Fibroblast of the aortic adventitia (primary cell): ENCODE measurements around the gene PLD1. TPM values are rescaled to one million over a fixed set of nuclear protein-coding genes. Genes with fewer than 3 reads are reported as not detected.

Experiments
- DNase-seq: peaks from one replicate; pipeline ENCODE4 v3.0.0-alpha.2; 2010; ENCODE audit warnings: low read depth
- H3K4me3 ChIP-seq: 2 replicates; pipeline ENCODE4 v1.5.1; 2011; ENCODE audit warnings: low read depth, mild to moderate bottlenecking, control low read depth, low read length, moderate library complexity
- total RNA-seq: library from RNA; depleted of rRNA; stranded (reverse); fragments of >200 nt; gene quantifications from 2 replicates; pipeline ENCODE4 v1.2.3, GENCODE V29; 2012; ENCODE audit warnings: low replicate concordance
- TF ChIP-seq, protein P1 (sequence below): IDR thresholded peaks from 2 replicates; pipeline ENCODE4 v1.5.1; 2011; ENCODE audit warnings: mild to moderate bottlenecking, low read length, control low read depth, inconsistent platforms; ENCODE audit not compliant: insufficient read depth

Gene PLD1
- total RNA-seq, 1 donor = 23.1 TPM

DNA sequence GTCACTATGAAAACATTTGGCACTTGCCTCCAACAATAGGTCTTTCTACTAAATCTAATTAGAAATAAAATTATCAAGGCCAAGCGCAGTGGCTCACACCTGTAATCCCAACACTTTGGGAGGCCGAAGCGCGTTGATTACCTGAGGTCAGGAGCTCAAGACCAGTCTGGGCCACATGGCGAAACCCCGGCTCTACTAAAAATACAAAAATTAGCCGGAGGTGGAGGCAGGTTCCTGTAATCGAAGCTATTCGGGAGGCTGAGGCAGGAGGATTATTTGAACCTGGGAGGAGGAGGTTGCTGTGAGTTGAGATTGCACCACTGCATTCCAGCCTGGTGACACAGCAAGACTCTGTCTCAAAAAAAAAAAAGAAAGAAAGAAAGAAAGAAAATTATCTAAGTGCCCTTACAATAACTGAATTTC, 1.6 kb upstream of the PLD1 start:
- H3K4me3 ChIP-seq = no peak overlapping the region
- TF ChIP-seq, protein P1, sequence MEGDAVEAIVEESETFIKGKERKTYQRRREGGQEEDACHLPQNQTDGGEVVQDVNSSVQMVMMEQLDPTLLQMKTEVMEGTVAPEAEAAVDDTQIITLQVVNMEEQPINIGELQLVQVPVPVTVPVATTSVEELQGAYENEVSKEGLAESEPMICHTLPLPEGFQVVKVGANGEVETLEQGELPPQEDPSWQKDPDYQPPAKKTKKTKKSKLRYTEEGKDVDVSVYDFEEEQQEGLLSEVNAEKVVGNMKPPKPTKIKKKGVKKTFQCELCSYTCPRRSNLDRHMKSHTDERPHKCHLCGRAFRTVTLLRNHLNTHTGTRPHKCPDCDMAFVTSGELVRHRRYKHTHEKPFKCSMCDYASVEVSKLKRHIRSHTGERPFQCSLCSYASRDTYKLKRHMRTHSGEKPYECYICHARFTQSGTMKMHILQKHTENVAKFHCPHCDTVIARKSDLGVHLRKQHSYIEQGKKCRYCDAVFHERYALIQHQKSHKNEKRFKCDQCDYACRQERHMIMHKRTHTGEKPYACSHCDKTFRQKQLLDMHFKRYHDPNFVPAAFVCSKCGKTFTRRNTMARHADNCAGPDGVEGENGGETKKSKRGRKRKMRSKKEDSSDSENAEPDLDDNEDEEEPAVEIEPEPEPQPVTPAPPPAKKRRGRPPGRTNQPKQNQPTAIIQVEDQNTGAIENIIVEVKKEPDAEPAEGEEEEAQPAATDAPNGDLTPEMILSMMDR = no peak
- DNase-seq = peak; percentile 91

DNA sequence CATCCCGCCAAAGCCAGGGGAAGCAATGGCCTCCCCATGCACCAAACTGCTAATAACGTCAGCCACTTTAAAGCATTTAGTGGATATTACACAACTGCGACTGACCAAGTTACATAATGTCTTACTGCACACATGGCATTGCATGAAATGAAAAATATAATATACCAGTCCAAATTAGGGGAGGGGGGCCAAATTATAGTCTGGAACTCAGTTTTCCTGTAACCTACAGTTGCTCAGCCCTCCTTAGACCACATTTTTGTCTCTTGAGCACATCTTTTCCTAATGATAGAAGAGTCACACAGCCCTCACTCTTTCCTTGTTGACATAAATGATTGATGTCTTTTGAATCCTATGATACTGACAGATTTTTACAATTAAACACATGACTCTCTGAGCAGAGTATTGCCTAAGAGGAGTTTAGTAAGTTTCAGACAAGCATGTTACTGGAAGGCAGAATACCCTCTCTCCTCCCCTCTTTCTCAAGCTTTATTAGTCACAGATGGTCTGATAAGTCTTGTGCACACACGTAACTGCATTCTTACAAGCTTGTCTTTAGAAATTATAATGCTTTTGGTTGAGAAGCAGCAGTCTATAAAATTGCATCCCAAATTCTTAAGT, 1.1 kb upstream of the PLD1 start:
- TF ChIP-seq, protein P1 = no peak
- H3K4me3 ChIP-seq = peak overlapping the region; percentile 73

DNA sequence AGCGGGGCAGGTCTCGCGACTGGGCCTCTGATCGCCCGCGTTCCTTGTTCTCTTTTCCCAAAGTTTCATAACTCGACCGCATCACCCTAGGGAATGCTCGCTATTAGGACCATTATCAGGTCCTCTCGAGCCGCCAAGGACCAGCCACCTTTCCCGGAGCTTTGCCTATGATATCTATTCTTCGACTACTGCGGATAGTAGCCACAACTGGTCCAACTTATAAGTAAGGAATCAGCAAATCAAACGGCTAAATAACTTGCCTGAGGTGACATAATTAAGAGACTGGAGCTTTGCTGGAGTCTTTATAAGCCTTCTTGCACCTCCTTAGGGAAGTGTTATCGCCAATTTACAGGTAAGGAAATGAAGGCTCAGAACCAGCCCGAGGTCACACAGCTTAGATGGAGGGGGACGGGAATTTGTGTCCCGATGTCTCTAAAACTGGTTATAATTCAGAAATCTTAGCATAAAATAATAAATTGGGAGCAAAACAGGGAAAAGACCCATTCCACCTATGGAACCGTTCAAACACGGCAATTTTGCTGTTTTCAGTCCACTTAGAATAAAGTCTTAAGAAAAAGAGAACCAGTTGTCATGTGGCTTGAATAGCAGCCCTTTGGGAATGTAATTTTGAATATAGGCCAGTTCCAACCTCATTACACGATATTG, 479 bp upstream of the PLD1 start:
- peak; percentile 85 for DNase-seq
- TF ChIP-seq, protein P1 = no peak
- peak overlapping the region; percentile 73 for H3K4me3 ChIP-seq

More for the DNA sequence above, 1.1 kb upstream of the PLD1 start:
- DNase-seq = peak; percentile 100

DNA sequence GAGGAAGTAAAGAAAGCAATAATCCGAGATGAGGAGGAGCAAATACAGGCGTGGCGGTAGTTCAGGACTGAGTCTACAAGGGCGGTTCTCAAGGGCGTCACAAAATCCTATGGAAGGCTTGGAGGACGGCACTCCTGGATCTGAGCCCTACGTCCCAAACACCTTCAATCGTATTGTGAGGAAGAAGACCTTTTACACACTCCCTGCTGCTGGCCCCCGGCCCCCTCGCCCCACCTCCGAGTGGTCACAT, 747 bp downstream of the PLD1 start:
- TF ChIP-seq, protein P1 = no peak
- peak; percentile 92 for DNase-seq
- H3K4me3 ChIP-seq = peak overlapping the region; percentile 73

DNA sequence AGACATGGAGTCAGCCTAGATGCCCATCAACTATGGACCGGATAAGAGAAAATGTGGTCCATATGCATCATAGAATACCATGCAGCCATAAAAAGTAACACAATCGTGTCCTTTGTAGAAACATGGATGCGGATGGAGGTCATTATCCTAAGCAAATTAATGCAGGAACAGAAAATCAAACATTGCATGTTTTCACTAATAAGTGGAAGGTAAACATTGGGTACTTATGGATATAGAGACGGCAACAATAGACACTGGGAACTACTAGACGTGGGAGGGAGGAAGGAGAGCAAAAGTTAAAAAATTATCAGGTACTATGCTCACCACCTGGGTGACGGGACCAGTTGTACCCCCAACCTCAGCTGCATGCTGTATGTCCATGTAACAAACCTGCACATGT, 2.5 kb downstream of the PLD1 start:
- TF ChIP-seq, protein P1 = no peak
- H3K4me3 ChIP-seq = no peak overlapping the region
- DNase-seq = no peak

DNA sequence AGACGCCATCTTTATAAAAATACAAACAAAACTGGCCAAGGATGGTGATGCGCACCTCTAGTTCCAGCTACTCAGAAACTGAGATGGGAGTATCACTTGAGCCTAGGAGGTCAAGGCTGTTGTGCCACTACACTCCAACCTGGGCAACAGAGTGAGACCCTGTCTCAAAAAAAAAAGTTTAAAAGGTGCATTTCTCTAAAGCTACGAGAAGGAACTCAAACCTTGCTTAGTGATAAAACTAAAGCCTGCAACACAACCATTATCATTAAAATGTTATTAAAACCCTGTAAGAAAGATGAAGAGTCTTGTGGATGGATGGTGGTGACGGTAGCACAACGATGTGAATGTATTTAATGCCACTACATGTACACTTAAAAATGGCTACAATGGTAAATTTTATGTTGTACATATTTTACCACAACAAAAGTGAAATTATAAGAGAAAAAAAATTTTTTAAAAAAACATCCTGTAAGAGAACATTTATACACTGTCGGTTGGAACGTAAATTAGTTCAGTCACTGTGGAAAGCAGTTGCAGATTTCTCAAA, 3.1 kb downstream of the PLD1 start:
- no peak for DNase-seq
- TF ChIP-seq, protein P1 = no peak
- no peak overlapping the region for H3K4me3 ChIP-seq
